Colonic mucosa (tissue), 4 donors: ENCODE data around the gene NOL9. TPM values are rescaled to one million over a fixed set of nuclear protein-coding genes. Genes with fewer than 3 reads are reported as not detected.

Experiments
- DNase-seq: peaks from one replicate; pipeline ENCODE4 v3.0.0-alpha.2; 2020
- H3K27ac ChIP-seq: fragments of 200-600 bp; one replicate; pipeline ENCODE4 v1.8.0; 2021
- H3K27me3 ChIP-seq: fragments of 200-600 bp; one replicate; pipeline ENCODE4 v1.8.0; 2021
- H3K36me3 ChIP-seq: fragments of 200-600 bp; one replicate; pipeline ENCODE4 v1.8.0; 2021
- H3K4me1 ChIP-seq: fragments of 200-600 bp; one replicate; pipeline ENCODE4 v1.8.0; 2021; ENCODE audit warnings: mild to moderate bottlenecking
- H3K4me3 ChIP-seq: fragments of 200-600 bp; one replicate; pipeline ENCODE4 v1.8.0; 2021
- H3K9ac ChIP-seq, 2 donors: one replicate each; pipeline ENCODE4 v1.7.0; 2013; ENCODE audit warnings: control low read depth in 2 of 2, low read depth in 2 of 2, low read length in 2 of 2
- H3K9me3 ChIP-seq: fragments of 200-600 bp; one replicate; pipeline ENCODE4 v1.8.0; 2021
- intact Hi-C: fragments of 100-400 bp; cut with DNase I; formaldehyde crosslinking; loops from one replicate; pipeline ENCODE4 v1.14.1; 2022
- total RNA-seq, 2 donors: library from RNA; stranded (reverse); fragmentation: NEBNext Ultra II Directional in 1 of 2; extraction: Animal tissue kit (Norgen Biotek cat#: 25700) in 1 of 2; gene quantifications; one replicate each; pipeline ENCODE4 v1.2.1, GENCODE V29; 2021
- TF ChIP-seq, protein P1 (sequence below): fragments of 200-600 bp; IDR thresholded peaks from one replicate; pipeline ENCODE4 v1.8.0; 2022; ENCODE audit warnings: antibody characterized with exemption, mild to moderate bottlenecking
- donor health status: healthy.
- donor health status: DM: no; HTN: no; CAD: no.
- donor health status: DM: no; HTN: no; CAD: no.

The NOL9 gene
- total RNA-seq, 2 donors from 2014 or later: 14.5 to 27.3 TPM

DNA sequence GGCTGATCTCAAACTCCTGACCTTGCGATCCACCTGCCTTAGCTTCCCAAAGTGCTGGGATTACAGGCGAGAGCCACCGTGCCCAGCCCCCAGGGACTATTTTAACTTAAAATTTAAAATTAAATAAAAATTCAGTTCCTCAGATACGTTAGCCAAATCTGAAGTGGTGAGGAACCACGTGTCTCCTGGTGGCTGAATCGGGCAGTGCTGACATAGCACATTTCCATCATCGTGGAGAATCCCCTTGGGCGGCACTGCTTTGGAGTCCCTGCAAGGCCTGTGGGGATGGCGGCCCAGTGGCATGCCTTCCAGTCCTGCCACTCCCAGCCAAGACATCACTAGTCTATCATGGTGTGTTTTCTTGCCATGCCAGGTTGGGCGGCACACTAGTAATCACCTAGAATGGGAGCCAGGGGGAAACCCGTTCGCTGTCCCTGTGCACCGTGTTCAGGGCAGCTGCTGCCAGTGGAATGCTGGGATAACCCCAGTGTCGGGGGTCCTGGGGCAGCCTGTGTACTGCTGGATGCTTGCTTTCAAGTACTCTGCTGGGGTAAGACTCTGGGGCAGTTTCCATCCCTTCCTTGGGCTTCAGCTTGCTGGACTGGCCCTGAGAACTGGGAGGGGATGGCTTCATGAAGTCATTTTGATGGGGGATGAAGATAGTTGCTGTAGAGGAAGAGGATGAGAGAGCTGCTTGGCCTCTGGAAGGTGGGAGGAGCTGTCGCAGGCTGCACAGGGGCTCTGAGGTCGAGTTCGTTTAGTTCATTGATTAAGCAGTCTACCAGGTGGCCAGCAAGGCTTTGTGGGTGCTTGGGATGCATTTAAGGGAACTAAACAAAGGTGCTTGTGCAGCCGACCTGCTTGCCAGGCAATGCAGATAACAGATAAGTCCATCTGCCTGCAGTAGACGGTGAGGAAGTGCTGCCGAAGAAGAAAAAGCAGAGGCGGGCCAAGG lies 30.1 kb upstream of the NOL9 start:
- no peak overlapping the region for H3K27ac ChIP-seq
- H3K9ac ChIP-seq: peak overlapping the region; percentile 24 to 34
- H3K36me3 ChIP-seq: no peaks in the 10 kb centered on the region
- H3K9me3 ChIP-seq: no peaks in the 10 kb centered on the region
- DNase-seq: no peak
- no peak overlapping the region for H3K4me3 ChIP-seq
- TF ChIP-seq, protein P1, sequence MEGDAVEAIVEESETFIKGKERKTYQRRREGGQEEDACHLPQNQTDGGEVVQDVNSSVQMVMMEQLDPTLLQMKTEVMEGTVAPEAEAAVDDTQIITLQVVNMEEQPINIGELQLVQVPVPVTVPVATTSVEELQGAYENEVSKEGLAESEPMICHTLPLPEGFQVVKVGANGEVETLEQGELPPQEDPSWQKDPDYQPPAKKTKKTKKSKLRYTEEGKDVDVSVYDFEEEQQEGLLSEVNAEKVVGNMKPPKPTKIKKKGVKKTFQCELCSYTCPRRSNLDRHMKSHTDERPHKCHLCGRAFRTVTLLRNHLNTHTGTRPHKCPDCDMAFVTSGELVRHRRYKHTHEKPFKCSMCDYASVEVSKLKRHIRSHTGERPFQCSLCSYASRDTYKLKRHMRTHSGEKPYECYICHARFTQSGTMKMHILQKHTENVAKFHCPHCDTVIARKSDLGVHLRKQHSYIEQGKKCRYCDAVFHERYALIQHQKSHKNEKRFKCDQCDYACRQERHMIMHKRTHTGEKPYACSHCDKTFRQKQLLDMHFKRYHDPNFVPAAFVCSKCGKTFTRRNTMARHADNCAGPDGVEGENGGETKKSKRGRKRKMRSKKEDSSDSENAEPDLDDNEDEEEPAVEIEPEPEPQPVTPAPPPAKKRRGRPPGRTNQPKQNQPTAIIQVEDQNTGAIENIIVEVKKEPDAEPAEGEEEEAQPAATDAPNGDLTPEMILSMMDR: no peak
- no peaks in the 10 kb centered on the region for H3K27me3 ChIP-seq
- intact Hi-C loops: no loop called here
- H3K4me1 ChIP-seq: peaks cover 14% of the 10 kb centered on the region

DNA sequence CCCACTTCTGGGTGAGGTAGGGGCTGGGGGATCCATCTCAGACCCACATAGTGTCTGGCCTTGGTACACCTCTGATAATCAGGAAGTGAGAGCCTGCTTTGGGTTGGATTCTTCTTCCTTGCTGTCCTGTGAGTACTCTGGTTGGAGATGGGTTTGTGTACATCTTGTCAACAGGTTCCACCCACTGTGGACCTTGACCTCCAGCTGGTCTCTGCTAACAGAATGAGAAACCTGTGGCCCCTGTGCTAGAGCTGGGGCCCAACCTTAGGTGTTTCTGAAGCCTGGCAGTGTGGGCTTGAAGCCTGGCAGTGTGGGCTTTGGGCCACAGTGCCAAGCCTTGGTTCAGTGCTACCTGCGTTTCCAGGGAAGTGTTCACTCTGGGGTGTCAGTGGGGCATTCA lies 28.1 kb upstream of the NOL9 start:
- peak; percentile 91 for DNase-seq
- Histone ChIP-seq H3K27ac (peak overlapping the region; percentile 71), H3K27me3 (no peaks in the 10 kb centered on the region), H3K4me1 (peaks cover 16% of the 10 kb centered on the region), H3K9me3 (no peaks in the 10 kb centered on the region), H3K9ac (peak overlapping the region in 1 of 2 donors; percentile 88), H3K4me3 (no peak overlapping the region), H3K36me3 (no peaks in the 10 kb centered on the region)
- intact Hi-C loops: no loop called here
- TF ChIP-seq, protein P1: no peak

DNA sequence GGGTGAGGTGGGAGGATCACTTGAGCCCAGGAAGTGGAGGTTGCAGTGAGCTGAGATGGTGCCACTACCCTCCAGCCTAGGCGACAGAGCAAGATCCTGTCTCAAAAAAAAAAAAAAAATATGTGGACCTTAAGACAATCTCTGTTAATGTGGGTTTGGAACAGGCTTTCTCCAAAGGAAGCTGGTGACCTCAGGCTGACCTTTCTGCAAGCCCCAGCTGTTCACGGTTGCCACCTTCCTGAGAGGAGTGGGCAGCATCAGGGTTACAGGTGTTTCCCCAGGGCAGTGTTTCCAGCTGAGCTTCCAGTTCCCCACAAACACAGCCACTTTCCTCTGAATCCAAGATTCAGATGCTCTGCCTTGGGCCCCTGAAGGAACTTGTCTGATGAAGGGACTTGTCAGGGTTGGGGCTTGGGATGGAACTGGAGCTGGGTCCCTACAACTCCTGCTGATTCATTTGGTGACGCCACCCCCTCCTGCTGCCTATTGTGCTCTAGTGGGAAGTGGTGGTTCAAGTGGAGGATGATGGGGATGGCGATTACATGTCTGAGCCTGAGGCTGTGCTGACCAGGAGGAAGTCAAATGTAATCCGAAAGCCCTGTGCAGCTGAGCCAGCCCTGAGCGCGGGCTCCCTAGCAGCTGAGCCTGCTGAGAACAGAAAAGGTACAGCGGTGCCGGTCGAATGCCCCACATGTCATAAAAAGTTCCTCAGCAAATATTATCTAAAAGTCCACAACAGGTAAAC lies 27.4 kb upstream of the NOL9 start:
- no peak overlapping the region for H3K4me3 ChIP-seq
- H3K27me3 ChIP-seq: no peaks in the 10 kb centered on the region
- H3K9ac ChIP-seq: peak overlapping the region; percentile 27 to 88
- H3K4me1 ChIP-seq: peaks cover 16% of the 10 kb centered on the region
- intact Hi-C loops: no loop called here
- TF ChIP-seq, protein P1: no peak
- H3K27ac ChIP-seq: peak overlapping the region; percentile 71
- peak; percentile 45 for DNase-seq
- no peaks in the 10 kb centered on the region for H3K36me3 ChIP-seq
- no peaks in the 10 kb centered on the region for H3K9me3 ChIP-seq

DNA sequence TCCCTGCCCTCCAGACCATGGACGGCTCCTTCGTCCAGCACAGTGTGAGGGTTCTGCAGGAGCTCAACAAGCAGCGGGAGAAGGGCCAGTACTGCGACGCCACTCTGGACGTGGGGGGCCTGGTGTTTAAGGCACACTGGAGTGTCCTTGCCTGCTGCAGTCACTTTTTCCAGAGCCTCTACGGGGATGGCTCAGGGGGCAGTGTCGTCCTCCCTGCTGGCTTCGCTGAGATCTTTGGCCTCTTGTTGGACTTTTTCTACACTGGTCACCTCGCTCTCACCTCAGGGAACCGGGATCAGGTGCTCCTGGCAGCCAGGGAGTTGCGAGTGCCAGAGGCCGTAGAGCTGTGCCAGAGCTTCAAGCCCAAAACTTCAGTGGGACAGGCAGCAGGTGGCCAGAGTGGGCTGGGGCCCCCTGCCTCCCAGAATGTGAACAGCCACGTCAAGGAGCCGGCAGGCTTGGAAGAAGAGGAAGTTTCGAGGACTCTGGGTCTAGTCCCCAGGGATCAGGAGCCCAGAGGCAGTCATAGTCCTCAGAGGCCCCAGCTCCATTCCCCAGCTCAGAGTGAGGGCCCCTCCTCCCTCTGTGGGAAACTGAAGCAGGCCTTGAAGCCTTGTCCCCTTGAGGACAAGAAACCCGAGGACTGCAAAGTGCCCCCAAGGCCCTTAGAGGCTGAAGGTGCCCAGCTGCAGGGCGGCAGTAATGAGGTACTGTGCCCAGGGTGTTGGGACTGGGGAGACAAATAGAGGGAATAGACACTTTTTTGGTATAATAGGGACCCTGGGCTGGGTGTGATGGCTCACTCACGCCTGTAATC lies 26.5 kb upstream of the NOL9 start:
- Histone ChIP-seq H3K4me3 (peak overlapping the region; percentile 91), H3K4me1 (peaks cover 16% of the 10 kb centered on the region), H3K27ac (peak overlapping the region; percentile 84), H3K9ac (peak overlapping the region; percentile 88 to 97), H3K9me3 (no peaks in the 10 kb centered on the region), H3K36me3 (no peaks in the 10 kb centered on the region), H3K27me3 (no peaks in the 10 kb centered on the region)
- TF ChIP-seq, protein P1: no peak
- intact Hi-C loops: no loop called here
- peak; percentile 29 for DNase-seq

DNA sequence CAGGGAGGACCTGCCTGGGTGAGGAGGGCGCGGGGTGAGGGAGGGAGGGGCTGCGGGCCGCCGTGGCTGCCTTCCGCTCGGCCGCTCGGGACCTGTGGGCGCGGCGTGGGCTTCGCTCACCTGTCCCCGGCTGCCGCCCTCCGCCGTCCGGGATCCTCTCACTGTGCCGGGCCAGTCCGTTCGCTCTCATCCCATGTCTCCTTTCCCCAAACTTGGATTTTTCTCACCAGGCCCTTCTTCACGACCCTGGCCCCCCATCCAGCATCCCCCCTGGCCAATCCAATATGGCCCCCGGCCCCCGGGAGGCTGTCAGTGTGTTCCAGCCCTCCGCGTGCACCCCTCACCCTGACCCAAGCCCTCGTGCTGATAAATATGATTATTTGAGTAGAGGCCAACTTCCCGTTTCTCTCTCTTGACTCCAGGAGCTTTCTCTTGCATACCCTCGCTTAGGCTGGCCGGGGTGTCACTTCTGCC lies 25.8 kb upstream of the NOL9 start:
- Histone ChIP-seq H3K27ac (peak overlapping the region; percentile 84), H3K9ac (peak overlapping the region; percentile 88 to 97), H3K4me3 (peak overlapping the region; percentile 91), H3K27me3 (no peaks in the 10 kb centered on the region), H3K36me3 (no peaks in the 10 kb centered on the region), H3K4me1 (peaks cover 16% of the 10 kb centered on the region), H3K9me3 (no peaks in the 10 kb centered on the region)
- TF ChIP-seq, protein P1: no peak
- intact Hi-C loops: no loop called here
- no peak for DNase-seq
